OCI-LY1 (cell line): Measurements from ENCODE around the gene NXNL2.

ENCODE experiments used
- H2AFZ ChIP-seq: fragments of 200-600 bp; sonication (generic), shearing (Covaris generic); 2 replicates; pipeline ENCODE4 v1.6.0; 2014; ENCODE audit warnings: antibody characterized with exemption, mild to moderate bottlenecking, low read length
- H3F3A ChIP-seq: fragments of 200-600 bp; sonication (generic), shearing (Covaris generic); 2 replicates; pipeline ENCODE4 v1.6.0; 2014; ENCODE audit warnings: mild to moderate bottlenecking, antibody characterized with exemption, low read length, moderate library complexity; ENCODE audit not compliant: insufficient read depth
- H3K27ac ChIP-seq: fragments of 200-600 bp; sonication (generic); 2 replicates; pipeline ENCODE4 v1.5.1; 2014; ENCODE audit warnings: low read length, mixed run types, mild to moderate bottlenecking, low read depth; ENCODE audit not compliant: poor library complexity, severe bottlenecking
- H3K27me3 ChIP-seq: fragments of 200-600 bp; sonication (generic); 2 replicates; pipeline ENCODE4 v1.6.0; 2014; ENCODE audit warnings: antibody characterized with exemption, mild to moderate bottlenecking, low read length, moderate library complexity; ENCODE audit not compliant: insufficient read depth
- H3K36me3 ChIP-seq: fragments of 200-600 bp; sonication (generic); 2 replicates; pipeline ENCODE4 v1.6.1; 2014; ENCODE audit warnings: mild to moderate bottlenecking, antibody characterized with exemption, low read length, moderate library complexity, mixed read lengths; ENCODE audit not compliant: insufficient read depth
- H3K4me1 ChIP-seq: fragments of 200-600 bp; sonication (generic); 2 replicates; pipeline ENCODE4 v1.5.1; 2014; ENCODE audit warnings: mild to moderate bottlenecking, low read length, moderate library complexity; ENCODE audit not compliant: insufficient read depth, severe bottlenecking
- H3K4me2 ChIP-seq: fragments of 200-600 bp; sonication (generic), shearing (Covaris generic); 2 replicates; pipeline ENCODE4 v1.6.1; 2014; ENCODE audit warnings: low read length
- H3K4me3 ChIP-seq: fragments of 200-600 bp; sonication (generic); 2 replicates; pipeline ENCODE4 v1.5.1; 2014; ENCODE audit warnings: low read length, low read depth, mild to moderate bottlenecking, mixed read lengths; ENCODE audit not compliant: poor library complexity, severe bottlenecking
- H3K79me2 ChIP-seq: fragments of 200-600 bp; shearing (Covaris generic); 2 replicates; pipeline ENCODE4 v1.6.1; 2016; ENCODE audit warnings: mixed run types, low read length, mixed read lengths; ENCODE audit not compliant: insufficient read depth
- H3K9ac ChIP-seq: fragments of 200-600 bp; sonication (generic), shearing (Covaris generic); 2 replicates; pipeline ENCODE4 v1.6.1; 2014; ENCODE audit warnings: mild to moderate bottlenecking, low read length, mixed read lengths
- H3K9me2 ChIP-seq: fragments of 200-600 bp; sonication (generic), shearing (Covaris generic); 2 replicates; pipeline ENCODE4 v1.6.1; 2014; ENCODE audit warnings: low read depth, mild to moderate bottlenecking, low read length, mixed read lengths
- H3K9me3 ChIP-seq: fragments of 200-600 bp; shearing (Covaris generic); 2 replicates; pipeline ENCODE4 v1.6.1; 2014; ENCODE audit warnings: low read length, mixed read lengths
- H4K20me1 ChIP-seq: fragments of 200-600 bp; sonication (generic), shearing (Covaris generic); 2 replicates; pipeline ENCODE4 v1.6.0; 2016; ENCODE audit warnings: mild to moderate bottlenecking, low read length; ENCODE audit not compliant: insufficient read depth
- CTCF ChIP-seq: fragments of 200-600 bp; sonication (generic), shearing (Covaris generic); IDR thresholded peaks from 2 replicates; pipeline ENCODE4 v1.5.1; 2017; ENCODE audit warnings: mild to moderate bottlenecking, antibody characterized with exemption, low read length, moderate library complexity, mixed read lengths
- EZH2 ChIP-seq: fragments of 200-600 bp; sonication (generic), shearing (Covaris generic); IDR thresholded peaks from 2 replicates; pipeline ENCODE4 v1.8.0; 2017; ENCODE audit warnings: borderline replicate concordance, mixed run types, mild to moderate bottlenecking, antibody characterized with exemption, low read length, moderate library complexity, mixed read lengths

The NXNL2 gene

GRCh38 chr9:88497224-88497623 is 37.8 kb upstream of the NXNL2 start:
- Histone ChIP-seq H4K20me1 (no peaks in the 10 kb centered on the region), H3K4me2 (no peak overlapping the region), H3K4me3 (no peak overlapping the region), H3K9me3 (no peaks in the 10 kb centered on the region), H3K9ac (no peak overlapping the region), H3K9me2 (no peaks in the 10 kb centered on the region), H3K27ac (no peak overlapping the region), H3K79me2 (no peaks in the 10 kb centered on the region), H2AFZ (no peak overlapping the region), H3K4me1 (no peaks in the 10 kb centered on the region), H3K36me3 (no peaks in the 10 kb centered on the region), H3K27me3 (no peaks in the 10 kb centered on the region), H3F3A (no peaks in the 10 kb centered on the region)
- TF ChIP-seq CTCF, result no peak

GRCh38 chr9:88498880-88499279 is 36.1 kb upstream of the NXNL2 start:
- Histone ChIP-seq H3K4me3 (no peak overlapping the region), H3K9me2 (no peaks in the 10 kb centered on the region), H3K27ac (no peak overlapping the region), H3K9ac (no peak overlapping the region), H3K4me2 (no peak overlapping the region), H3K4me1 (no peaks in the 10 kb centered on the region), H3K27me3 (no peaks in the 10 kb centered on the region), H2AFZ (no peak overlapping the region), H3F3A (no peaks in the 10 kb centered on the region), H4K20me1 (no peaks in the 10 kb centered on the region), H3K9me3 (no peaks in the 10 kb centered on the region), H3K36me3 (no peaks in the 10 kb centered on the region), H3K79me2 (no peaks in the 10 kb centered on the region)
- TF ChIP-seq EZH2, result no peak

- Histone ChIP-seq H3K9me3 (no peaks in the 10 kb centered on the region), H2AFZ (no peak overlapping the region), H4K20me1 (no peaks in the 10 kb centered on the region), H3K9me2 (no peaks in the 10 kb centered on the region), H3K27me3 (no peaks in the 10 kb centered on the region), H3K27ac (no peak overlapping the region), H3K4me2 (no peak overlapping the region), H3K36me3 (no peaks in the 10 kb centered on the region), H3K9ac (no peak overlapping the region), H3F3A (no peaks in the 10 kb centered on the region), H3K79me2 (no peaks in the 10 kb centered on the region), H3K4me1 (no peaks in the 10 kb centered on the region), H3K4me3 (no peak overlapping the region)
- TF ChIP-seq CTCF, result no peak
- TF ChIP-seq EZH2, result no peak
Observed at GRCh38 chr9:88501086-88501485, 33.9 kb upstream of the NXNL2 start.

GRCh38 chr9:88502552-88503034 is 32.4 kb upstream of the NXNL2 start:
- Histone ChIP-seq H3K4me2 (no peak overlapping the region), H3F3A (no peaks in the 10 kb centered on the region)
- TF ChIP-seq CTCF (no peak), EZH2 (no peak)

More at GRCh38 chr9:88502552-88503034, 32.4 kb upstream of the NXNL2 start:
- no peak overlapping the region for H3K9ac ChIP-seq
- no peak overlapping the region for H2AFZ ChIP-seq
- H3K9me3 ChIP-seq, result no peaks in the 10 kb centered on the region
- H3K4me3 ChIP-seq, result no peak overlapping the region
- no peaks in the 10 kb centered on the region for H3K36me3 ChIP-seq
- H3K9me2 ChIP-seq, result no peaks in the 10 kb centered on the region
- no peak overlapping the region for H3K27ac ChIP-seq
- no peaks in the 10 kb centered on the region for H3K79me2 ChIP-seq
- H4K20me1 ChIP-seq, result no peaks in the 10 kb centered on the region
- no peaks in the 10 kb centered on the region for H3K4me1 ChIP-seq
- no peaks in the 10 kb centered on the region for H3K27me3 ChIP-seq
